ENCODE measurements around the gene ERBIN. TPM values are rescaled to one million over a fixed set of nuclear protein-coding genes. Genes with fewer than 3 reads are reported as not detected.

The ERBIN gene
- total RNA-seq, 1 experiment from 2014 or later: 27.1 TPM

DNA sequence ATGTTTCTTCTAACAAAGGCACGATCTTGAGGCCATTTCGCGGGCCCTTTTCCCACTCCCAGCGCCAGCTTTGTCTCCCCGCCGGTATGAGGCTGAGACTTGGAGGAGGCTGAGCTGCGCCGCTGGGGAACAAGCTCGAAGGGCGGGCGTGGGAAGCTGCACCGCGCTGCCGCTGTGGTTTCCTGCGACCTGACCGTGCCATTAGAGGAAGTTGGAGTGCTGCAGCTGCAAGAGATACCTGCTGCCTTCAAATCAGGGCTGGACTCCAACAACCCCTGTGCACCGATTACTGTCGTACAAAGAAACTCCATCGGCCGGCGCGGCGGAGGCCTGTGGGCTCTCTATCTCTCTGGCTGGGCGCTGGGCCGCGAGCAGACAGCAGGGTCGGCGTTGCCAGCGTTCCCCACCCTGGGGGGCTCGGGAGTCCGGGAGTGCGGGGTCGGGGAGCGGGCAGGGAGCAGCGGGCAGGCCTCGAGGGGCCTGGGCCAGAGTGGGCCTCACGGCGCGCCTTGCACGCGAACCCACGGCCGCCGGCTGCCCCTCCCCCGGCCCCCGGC lies 1.3 kb upstream of the ERBIN start (continued):
- TF ChIP-seq ZNF263 (CRISPR knock-in tag; IDR thresholded peaks at IDR 0.05; ENCODE audit: low read depth) (no peak), CREM (CRISPR knock-in tag; IDR thresholded peaks at IDR 0.05) (no peak), GABPB1 (CRISPR knock-in tag; IDR thresholded peaks at IDR 0.05) (0 out of 2 replicates have a peak, but pooled peaks have one; percentile 13)
- TF ChIP-seq, protein P1, sequence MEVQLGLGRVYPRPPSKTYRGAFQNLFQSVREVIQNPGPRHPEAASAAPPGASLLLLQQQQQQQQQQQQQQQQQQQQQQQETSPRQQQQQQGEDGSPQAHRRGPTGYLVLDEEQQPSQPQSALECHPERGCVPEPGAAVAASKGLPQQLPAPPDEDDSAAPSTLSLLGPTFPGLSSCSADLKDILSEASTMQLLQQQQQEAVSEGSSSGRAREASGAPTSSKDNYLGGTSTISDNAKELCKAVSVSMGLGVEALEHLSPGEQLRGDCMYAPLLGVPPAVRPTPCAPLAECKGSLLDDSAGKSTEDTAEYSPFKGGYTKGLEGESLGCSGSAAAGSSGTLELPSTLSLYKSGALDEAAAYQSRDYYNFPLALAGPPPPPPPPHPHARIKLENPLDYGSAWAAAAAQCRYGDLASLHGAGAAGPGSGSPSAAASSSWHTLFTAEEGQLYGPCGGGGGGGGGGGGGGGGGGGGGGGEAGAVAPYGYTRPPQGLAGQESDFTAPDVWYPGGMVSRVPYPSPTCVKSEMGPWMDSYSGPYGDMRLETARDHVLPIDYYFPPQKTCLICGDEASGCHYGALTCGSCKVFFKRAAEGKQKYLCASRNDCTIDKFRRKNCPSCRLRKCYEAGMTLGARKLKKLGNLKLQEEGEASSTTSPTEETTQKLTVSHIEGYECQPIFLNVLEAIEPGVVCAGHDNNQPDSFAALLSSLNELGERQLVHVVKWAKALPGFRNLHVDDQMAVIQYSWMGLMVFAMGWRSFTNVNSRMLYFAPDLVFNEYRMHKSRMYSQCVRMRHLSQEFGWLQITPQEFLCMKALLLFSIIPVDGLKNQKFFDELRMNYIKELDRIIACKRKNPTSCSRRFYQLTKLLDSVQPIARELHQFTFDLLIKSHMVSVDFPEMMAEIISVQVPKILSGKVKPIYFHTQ (CRISPR knock-in tag; IDR thresholded peaks at IDR 0.05): no peak
- TF ChIP-seq, protein P2, sequence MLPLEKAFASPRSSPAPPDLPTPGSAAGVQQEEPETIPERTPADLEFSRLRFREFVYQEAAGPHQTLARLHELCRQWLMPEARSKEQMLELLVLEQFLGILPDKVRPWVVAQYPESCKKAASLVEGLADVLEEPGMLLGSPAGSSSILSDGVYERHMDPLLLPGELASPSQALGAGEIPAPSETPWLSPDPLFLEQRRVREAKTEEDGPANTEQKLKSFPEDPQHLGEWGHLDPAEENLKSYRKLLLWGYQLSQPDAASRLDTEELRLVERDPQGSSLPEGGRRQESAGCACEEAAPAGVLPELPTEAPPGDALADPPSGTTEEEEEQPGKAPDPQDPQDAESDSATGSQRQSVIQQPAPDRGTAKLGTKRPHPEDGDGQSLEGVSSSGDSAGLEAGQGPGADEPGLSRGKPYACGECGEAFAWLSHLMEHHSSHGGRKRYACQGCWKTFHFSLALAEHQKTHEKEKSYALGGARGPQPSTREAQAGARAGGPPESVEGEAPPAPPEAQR (CRISPR knock-in tag; IDR thresholded peaks at IDR 0.05): no peak

DNA sequence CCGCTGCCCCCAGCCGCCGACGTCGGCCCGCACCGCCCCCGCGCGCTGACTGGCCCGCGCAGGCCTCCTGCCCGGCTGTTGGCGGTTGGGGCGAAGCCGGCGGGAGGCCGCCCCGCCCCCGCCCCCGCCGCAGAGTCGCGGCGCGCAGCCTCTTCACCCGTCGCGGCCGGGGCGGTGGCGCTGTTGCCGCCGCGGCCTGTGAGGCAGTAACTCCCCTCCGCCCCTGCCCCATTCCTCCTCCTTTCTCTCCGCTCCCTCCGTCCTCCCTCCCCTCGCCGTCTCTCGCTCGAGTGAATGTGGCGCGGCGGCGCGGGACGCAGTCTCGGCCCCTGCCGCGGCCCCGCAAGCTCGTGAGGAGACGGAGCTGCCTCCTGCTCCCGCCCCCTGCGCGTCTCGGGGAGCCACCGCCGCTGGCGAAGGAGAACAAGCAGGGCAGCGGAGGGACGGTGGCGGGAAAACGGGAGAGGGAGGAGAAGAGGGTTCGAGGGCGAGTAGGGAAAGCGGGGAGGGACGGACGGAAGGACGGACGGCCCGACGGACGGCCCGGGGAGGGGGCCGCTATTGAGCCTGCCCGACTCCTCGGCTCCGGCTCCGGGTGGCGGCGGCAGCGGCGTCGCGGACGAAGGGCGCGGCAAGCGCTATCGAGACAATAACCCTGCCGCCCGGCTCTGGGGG lies 637 bp upstream of the ERBIN start:
- H3K36me3 Mint-ChIP-seq: peaks cover 3% of the 10 kb centered on the region; the same call in 1 of the 2 replicates
- ATAC-seq: peak; percentile 84
- peak overlapping the region; percentile 90 for H3K27ac Mint-ChIP-seq
- peak overlapping the region; percentile 85 for H3K4me3 Mint-ChIP-seq
- peaks cover 20% of the 10 kb centered on the region for H3K27me3 Mint-ChIP-seq (ENCODE audit: low read depth)
- H3K4me1 Mint-ChIP-seq: peaks cover 36% of the 10 kb centered on the region
- peak; percentile 84 for DNase-seq (ENCODE audit: low spot score)
- no peaks in the 10 kb centered on the region for H3K9me3 Mint-ChIP-seq
- POLR2A ChIA-PET: interaction anchor here (1.8 kb wide), 1 partner anchor 218 kb away, joined by 15 read pairs; the partner anchor contains the start of gene SREK1
- CTCF ChIA-PET: no interaction called here
- TF ChIP-seq, protein P3, sequence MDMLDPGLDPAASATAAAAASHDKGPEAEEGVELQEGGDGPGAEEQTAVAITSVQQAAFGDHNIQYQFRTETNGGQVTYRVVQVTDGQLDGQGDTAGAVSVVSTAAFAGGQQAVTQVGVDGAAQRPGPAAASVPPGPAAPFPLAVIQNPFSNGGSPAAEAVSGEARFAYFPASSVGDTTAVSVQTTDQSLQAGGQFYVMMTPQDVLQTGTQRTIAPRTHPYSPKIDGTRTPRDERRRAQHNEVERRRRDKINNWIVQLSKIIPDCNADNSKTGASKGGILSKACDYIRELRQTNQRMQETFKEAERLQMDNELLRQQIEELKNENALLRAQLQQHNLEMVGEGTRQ (CRISPR knock-in tag; IDR thresholded peaks at IDR 0.05): peak; percentile 35; the same call in 1 of the 2 replicates
- TF ChIP-seq, protein P4, sequence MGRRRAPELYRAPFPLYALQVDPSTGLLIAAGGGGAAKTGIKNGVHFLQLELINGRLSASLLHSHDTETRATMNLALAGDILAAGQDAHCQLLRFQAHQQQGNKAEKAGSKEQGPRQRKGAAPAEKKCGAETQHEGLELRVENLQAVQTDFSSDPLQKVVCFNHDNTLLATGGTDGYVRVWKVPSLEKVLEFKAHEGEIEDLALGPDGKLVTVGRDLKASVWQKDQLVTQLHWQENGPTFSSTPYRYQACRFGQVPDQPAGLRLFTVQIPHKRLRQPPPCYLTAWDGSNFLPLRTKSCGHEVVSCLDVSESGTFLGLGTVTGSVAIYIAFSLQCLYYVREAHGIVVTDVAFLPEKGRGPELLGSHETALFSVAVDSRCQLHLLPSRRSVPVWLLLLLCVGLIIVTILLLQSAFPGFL (CRISPR knock-in tag; IDR thresholded peaks at IDR 0.05; ENCODE audit: borderline replicate concordance): peak; percentile 69; the same call in 1 of the 2 replicates
- TF ChIP-seq MYBL2 (CRISPR knock-in tag; IDR thresholded peaks at IDR 0.05) (0 out of 2 replicates have a peak, but pooled peaks have one; percentile 70), TEAD1 (CRISPR knock-in tag; IDR thresholded peaks at IDR 0.05) (peak; percentile 82; the same call in 1 of the 2 replicates), OVOL2 (CRISPR knock-in tag; IDR thresholded peaks at IDR 0.05; ENCODE audit: borderline replicate concordance) (no peak), TCF7 (CRISPR knock-in tag; IDR thresholded peaks at IDR 0.05; ENCODE audit: low read depth) (no peak; the same call in 1 of the 2 replicates), GTF2I (CRISPR knock-in tag; conservative IDR thresholded peaks at IDR 0.05) (no peak), SMAD4 (CRISPR knock-in tag; IDR thresholded peaks at IDR 0.05) (peak; percentile 73; the same call in 1 of the 2 replicates), SP1 (CRISPR knock-in tag; conservative IDR thresholded peaks at IDR 0.05) (peak; percentile 81), ZNF416 (CRISPR knock-in tag; IDR thresholded peaks at IDR 0.05) (no peak), JUN (CRISPR knock-in tag; IDR thresholded peaks at IDR 0.05) (no peak), ZNF121 (CRISPR knock-in tag; IDR thresholded peaks at IDR 0.05) (no peak), FOXP1 (CRISPR knock-in tag; IDR thresholded peaks at IDR 0.05; ENCODE audit: borderline replicate concordance) (peak; percentile 83)
- TF ChIP-seq, protein P5, sequence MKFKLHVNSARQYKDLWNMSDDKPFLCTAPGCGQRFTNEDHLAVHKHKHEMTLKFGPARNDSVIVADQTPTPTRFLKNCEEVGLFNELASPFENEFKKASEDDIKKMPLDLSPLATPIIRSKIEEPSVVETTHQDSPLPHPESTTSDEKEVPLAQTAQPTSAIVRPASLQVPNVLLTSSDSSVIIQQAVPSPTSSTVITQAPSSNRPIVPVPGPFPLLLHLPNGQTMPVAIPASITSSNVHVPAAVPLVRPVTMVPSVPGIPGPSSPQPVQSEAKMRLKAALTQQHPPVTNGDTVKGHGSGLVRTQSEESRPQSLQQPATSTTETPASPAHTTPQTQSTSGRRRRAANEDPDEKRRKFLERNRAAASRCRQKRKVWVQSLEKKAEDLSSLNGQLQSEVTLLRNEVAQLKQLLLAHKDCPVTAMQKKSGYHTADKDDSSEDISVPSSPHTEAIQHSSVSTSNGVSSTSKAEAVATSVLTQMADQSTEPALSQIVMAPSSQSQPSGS (CRISPR knock-in tag; IDR thresholded peaks at IDR 0.05; ENCODE audit: borderline replicate concordance, low read depth): no peak
- TF ChIP-seq, protein P6, sequence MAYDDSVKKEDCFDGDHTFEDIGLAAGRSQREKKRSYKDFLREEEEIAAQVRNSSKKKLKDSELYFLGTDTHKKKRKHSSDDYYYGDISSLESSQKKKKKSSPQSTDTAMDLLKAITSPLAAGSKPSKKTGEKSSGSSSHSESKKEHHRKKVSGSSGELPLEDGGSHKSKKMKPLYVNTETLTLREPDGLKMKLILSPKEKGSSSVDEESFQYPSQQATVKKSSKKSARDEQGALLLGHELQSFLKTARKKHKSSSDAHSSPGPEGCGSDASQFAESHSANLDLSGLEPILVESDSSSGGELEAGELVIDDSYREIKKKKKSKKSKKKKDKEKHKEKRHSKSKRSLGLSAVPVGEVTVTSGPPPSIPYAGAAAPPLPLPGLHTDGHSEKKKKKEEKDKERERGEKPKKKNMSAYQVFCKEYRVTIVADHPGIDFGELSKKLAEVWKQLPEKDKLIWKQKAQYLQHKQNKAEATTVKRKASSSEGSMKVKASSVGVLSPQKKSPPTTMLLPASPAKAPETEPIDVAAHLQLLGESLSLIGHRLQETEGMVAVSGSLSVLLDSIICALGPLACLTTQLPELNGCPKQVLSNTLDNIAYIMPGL (CRISPR knock-in tag; IDR thresholded peaks at IDR 0.05): peak; percentile 94
- TF ChIP-seq, protein P7, sequence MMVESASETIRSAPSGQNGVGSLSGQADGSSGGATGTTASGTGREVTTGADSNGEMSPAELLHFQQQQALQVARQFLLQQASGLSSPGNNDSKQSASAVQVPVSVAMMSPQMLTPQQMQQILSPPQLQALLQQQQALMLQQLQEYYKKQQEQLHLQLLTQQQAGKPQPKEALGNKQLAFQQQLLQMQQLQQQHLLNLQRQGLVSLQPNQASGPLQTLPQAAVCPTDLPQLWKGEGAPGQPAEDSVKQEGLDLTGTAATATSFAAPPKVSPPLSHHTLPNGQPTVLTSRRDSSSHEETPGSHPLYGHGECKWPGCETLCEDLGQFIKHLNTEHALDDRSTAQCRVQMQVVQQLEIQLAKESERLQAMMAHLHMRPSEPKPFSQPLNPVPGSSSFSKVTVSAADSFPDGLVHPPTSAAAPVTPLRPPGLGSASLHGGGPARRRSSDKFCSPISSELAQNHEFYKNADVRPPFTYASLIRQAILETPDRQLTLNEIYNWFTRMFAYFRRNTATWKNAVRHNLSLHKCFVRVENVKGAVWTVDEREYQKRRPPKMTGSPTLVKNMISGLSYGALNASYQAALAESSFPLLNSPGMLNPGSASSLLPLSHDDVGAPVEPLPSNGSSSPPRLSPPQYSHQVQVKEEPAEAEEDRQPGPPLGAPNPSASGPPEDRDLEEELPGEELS (CRISPR knock-in tag; IDR thresholded peaks at IDR 0.05): peak; percentile 88; the same call in 1 of the 2 replicates

All from WTC11 (cell line).